Measurements from ENCODE around the gene TMEM38B. TPM values are rescaled to one million over a fixed set of nuclear protein-coding genes. Genes with fewer than 3 reads are reported as not detected.
"Not testable (repeated sequence)": the region's sequence is repeated elsewhere in the genome, so short reads cannot be mapped to it uniquely, and the experiment has no call there.

TMEM38B gene
- total and polyA plus RNA-seq, 5 donors: 32.4 to 88.9 (median 58.8) TPM

- WGBS: 93% methylated on average over 4 of the region's 4 CpGs
- DNase-seq; H3K27ac ChIP-seq (ENCODE audit: low read length); H3K4me1 ChIP-seq (ENCODE audit: control insufficient read depth, insufficient read depth, low read length); H3K4me3 ChIP-seq (ENCODE audit: low read length); intact Hi-C loops (cut with DNase I); H3K9me3 ChIP-seq (ENCODE audit: control insufficient read depth, low read length); H3K27me3 ChIP-seq (ENCODE audit: control insufficient read depth, insufficient read depth); ATAC-seq: not testable (repeated sequence)
These were observed 9.3 kb downstream of the TMEM38B start for GRCh38 chr9:105703638-105704037.

GRCh38 chr9:105706156-105706555 lies 11.8 kb downstream of the TMEM38B start:
- Histone ChIP-seq H3K9me3 (ENCODE audit: control insufficient read depth, low read length) (no peaks in the 10 kb centered on the region), H3K27me3 (ENCODE audit: control insufficient read depth, insufficient read depth) (no peaks in the 10 kb centered on the region), H3K4me3 (ENCODE audit: low read length) (no peak overlapping the region), H3K27ac (ENCODE audit: low read length) (no peak overlapping the region), H3K4me1 (ENCODE audit: control insufficient read depth, insufficient read depth, low read length) (no peaks in the 10 kb centered on the region)
- WGBS: 97% methylated on average over 8 of the region's 8 CpGs
- intact Hi-C loops (cut with DNase I): no loop called here
- ATAC-seq (no peak), DNase-seq (peak in 1 of 3 donors; percentile 57)

GRCh38 chr9:105708405-105708804 lies 14.1 kb downstream of the TMEM38B start:
- Histone ChIP-seq H3K27ac (ENCODE audit: low read length) (no peak overlapping the region), H3K9me3 (ENCODE audit: control insufficient read depth, low read length) (no peaks in the 10 kb centered on the region), H3K4me1 (ENCODE audit: control insufficient read depth, insufficient read depth, low read length) (peaks cover 3% of the 10 kb centered on the region), H3K4me3 (ENCODE audit: low read length) (no peak overlapping the region), H3K27me3 (ENCODE audit: control insufficient read depth, insufficient read depth) (no peaks in the 10 kb centered on the region)
- ATAC-seq: no peak
- intact Hi-C loops (cut with DNase I): no loop called here
- WGBS: 78% methylated on average over 3 of the region's 3 CpGs
- DNase-seq: no peak

- Histone ChIP-seq H3K4me3 (ENCODE audit: low read length) (no peak overlapping the region), H3K4me1 (ENCODE audit: control insufficient read depth, insufficient read depth, low read length) (peaks cover 3% of the 10 kb centered on the region), H3K27ac (ENCODE audit: low read length) (no peak overlapping the region), H3K27me3 (ENCODE audit: control insufficient read depth, insufficient read depth) (no peaks in the 10 kb centered on the region), H3K9me3 (ENCODE audit: control insufficient read depth, low read length) (no peaks in the 10 kb centered on the region)
- ATAC-seq: no peak
- intact Hi-C loops (cut with DNase I): loop anchor here in 2 of 4 donors (10.0 kb wide), 2 partner anchors 56 to 66 kb away; no protein-coding TSS in a partner anchor
- WGBS: 97% methylated on average over 13 of the region's 13 CpGs
- no peak for DNase-seq
These were observed 16.3 kb downstream of the TMEM38B start for GRCh38 chr9:105710638-105711037.

GRCh38 chr9:105711867-105712266 lies 17.5 kb downstream of the TMEM38B start:
- no peak overlapping the region for H3K4me3 ChIP-seq (ENCODE audit: low read length)

GRCh38 chr9:105712297-105712696 lies 18.0 kb downstream of the TMEM38B start:
- Histone ChIP-seq H3K9me3 (ENCODE audit: control insufficient read depth, low read length) (no peaks in the 10 kb centered on the region), H3K27me3 (ENCODE audit: control insufficient read depth, insufficient read depth) (no peaks in the 10 kb centered on the region), H3K4me3 (ENCODE audit: low read length) (no peak overlapping the region), H3K27ac (ENCODE audit: low read length) (no peak overlapping the region), H3K4me1 (ENCODE audit: control insufficient read depth, insufficient read depth, low read length) (peaks cover 3% of the 10 kb centered on the region)
- WGBS: 62% methylated on average over 1 of the region's 1 CpG
- DNase-seq (no peak), ATAC-seq (no peak)
- intact Hi-C loops (cut with DNase I): loop anchor here in 2 of 4 donors (10.0 kb wide), 2 partner anchors 57 to 67 kb away; no protein-coding TSS in a partner anchor

More at GRCh38 chr9:105711867-105712266, 17.5 kb downstream of the TMEM38B start:
- DNase-seq (peak in 2 of 3 donors; percentile 51 to 52), ATAC-seq (peak; percentile 43 to 64)
- peak overlapping the region; percentile 80 for H3K27ac ChIP-seq (ENCODE audit: low read length)
- peaks cover 3% of the 10 kb centered on the region for H3K4me1 ChIP-seq (ENCODE audit: control insufficient read depth, insufficient read depth, low read length)
- WGBS: 55% methylated on average over 7 of the region's 7 CpGs
- no peaks in the 10 kb centered on the region for H3K27me3 ChIP-seq (ENCODE audit: control insufficient read depth, insufficient read depth)
- H3K9me3 ChIP-seq (ENCODE audit: control insufficient read depth, low read length): no peaks in the 10 kb centered on the region
- intact Hi-C loops (cut with DNase I): loop anchor here in 2 of 4 donors (10.0 kb wide), 2 partner anchors 57 to 67 kb away; no protein-coding TSS in a partner anchor

- Histone ChIP-seq H3K27ac (ENCODE audit: low read length) (no peak overlapping the region), H3K9me3 (ENCODE audit: control insufficient read depth, low read length) (no peaks in the 10 kb centered on the region), H3K4me1 (ENCODE audit: control insufficient read depth, insufficient read depth, low read length) (peaks cover 3% of the 10 kb centered on the region), H3K4me3 (ENCODE audit: low read length) (no peak overlapping the region), H3K27me3 (ENCODE audit: control insufficient read depth, insufficient read depth) (no peaks in the 10 kb centered on the region)
- 92% methylated on average over 6 of the region's 6 CpGs for WGBS
- peak; percentile 44 to 46 for ATAC-seq
- peak in 2 of 3 donors; percentile 56 to 61 for DNase-seq
- intact Hi-C loops (cut with DNase I): loop anchor here in 2 of 4 donors (10.0 kb wide), 2 partner anchors 58 to 68 kb away; no protein-coding TSS in a partner anchor
These were observed 18.4 kb downstream of the TMEM38B start for GRCh38 chr9:105712773-105713172.

- peak in 2 of 3 donors; percentile 40 to 45 for DNase-seq
- Histone ChIP-seq H3K27me3 (ENCODE audit: control insufficient read depth, insufficient read depth) (no peaks in the 10 kb centered on the region), H3K9me3 (ENCODE audit: control insufficient read depth, low read length) (no peaks in the 10 kb centered on the region), H3K4me1 (ENCODE audit: control insufficient read depth, insufficient read depth, low read length) (peaks cover 3% of the 10 kb centered on the region), H3K27ac (ENCODE audit: low read length) (no peak overlapping the region), H3K4me3 (ENCODE audit: low read length) (no peak overlapping the region)
- WGBS: 98% methylated on average over 11 of the region's 11 CpGs
- peak; percentile 15 to 16 for ATAC-seq
- intact Hi-C loops (cut with DNase I): loop anchor here in 2 of 4 donors (10.0 kb wide), 2 partner anchors 59 to 69 kb away; no protein-coding TSS in a partner anchor
These were observed 19.1 kb downstream of the TMEM38B start for GRCh38 chr9:105713260-105714019.

GRCh38 chr9:105714020-105714331 lies 19.6 kb downstream of the TMEM38B start:
- 95% methylated on average over 2 of the region's 2 CpGs for WGBS
- intact Hi-C loops (cut with DNase I): loop anchor here in 2 of 4 donors (10.0 kb wide), 2 partner anchors 59 to 69 kb away; no protein-coding TSS in a partner anchor

GRCh38 chr9:105716146-105716545 lies 21.8 kb downstream of the TMEM38B start:
- no peak overlapping the region for H3K27ac ChIP-seq (ENCODE audit: low read length)
- WGBS: 46% methylated on average over 1 of the region's 1 CpG
- H3K9me3 ChIP-seq (ENCODE audit: control insufficient read depth, low read length): no peaks in the 10 kb centered on the region
- no peak for DNase-seq
- intact Hi-C loops (cut with DNase I): loop anchor here in 2 of 4 donors (5.0 to 10.0 kb wide), 3 partner anchors 61 to 109 kb away; no protein-coding TSS in a partner anchor
- H3K27me3 ChIP-seq (ENCODE audit: control insufficient read depth, insufficient read depth): no peaks in the 10 kb centered on the region
- peaks cover 3% of the 10 kb centered on the region for H3K4me1 ChIP-seq (ENCODE audit: control insufficient read depth, insufficient read depth, low read length)
- ATAC-seq: peak in 1 of 2 donors; percentile 34
- H3K4me3 ChIP-seq (ENCODE audit: low read length): no peak overlapping the region

More at GRCh38 chr9:105714020-105714331, 19.6 kb downstream of the TMEM38B start:
- Histone ChIP-seq H3K27ac (ENCODE audit: low read length) (no peak overlapping the region), H3K27me3 (ENCODE audit: control insufficient read depth, insufficient read depth) (no peaks in the 10 kb centered on the region), H3K4me3 (ENCODE audit: low read length) (no peak overlapping the region), H3K9me3 (ENCODE audit: control insufficient read depth, low read length) (no peaks in the 10 kb centered on the region), H3K4me1 (ENCODE audit: control insufficient read depth, insufficient read depth, low read length) (peaks cover 3% of the 10 kb centered on the region)
- ATAC-seq (no peak), DNase-seq (no peak)

- Histone ChIP-seq H3K4me1 (ENCODE audit: control insufficient read depth, insufficient read depth, low read length) (no peaks in the 10 kb centered on the region), H3K27me3 (ENCODE audit: control insufficient read depth, insufficient read depth) (no peaks in the 10 kb centered on the region), H3K9me3 (ENCODE audit: control insufficient read depth, low read length) (no peaks in the 10 kb centered on the region), H3K27ac (ENCODE audit: low read length) (no peak overlapping the region), H3K4me3 (ENCODE audit: low read length) (no peak overlapping the region)
- intact Hi-C loops (cut with DNase I): no loop called here
- ATAC-seq: no peak
- WGBS: 59% methylated on average over 3 of the region's 3 CpGs
- DNase-seq: no peak
These were observed 27.8 kb downstream of the TMEM38B start for GRCh38 chr9:105722099-105722498.

Data from right cardiac atrium (tissue), 5 donors.